ENCODE measurements around the gene OXSR1.
"Not testable (repeated sequence)": the region's sequence is repeated elsewhere in the genome, so short reads cannot be mapped to it uniquely, and the experiment has no call there.

OXSR1 gene

DNA sequence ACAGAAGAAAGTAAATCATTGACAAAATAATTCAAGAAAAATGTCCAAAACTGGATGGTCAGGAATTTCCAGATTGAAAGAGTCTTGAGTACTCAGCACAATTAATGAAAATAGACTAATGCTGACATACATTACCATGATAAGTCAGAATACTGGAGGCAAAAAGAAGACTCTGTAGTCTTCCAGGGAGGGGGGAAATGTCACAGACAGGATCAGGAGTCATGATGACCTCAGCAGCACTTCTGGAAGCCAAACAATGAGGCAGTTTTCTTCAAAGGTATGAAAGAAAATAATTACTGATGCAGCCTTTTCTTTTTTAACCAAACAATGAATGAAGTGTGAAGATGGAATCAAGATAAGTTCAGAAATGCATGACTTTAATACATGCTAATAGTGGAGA is 70.1 kb downstream of the OXSR1 start:
- DNase-seq: no peak

DNA sequence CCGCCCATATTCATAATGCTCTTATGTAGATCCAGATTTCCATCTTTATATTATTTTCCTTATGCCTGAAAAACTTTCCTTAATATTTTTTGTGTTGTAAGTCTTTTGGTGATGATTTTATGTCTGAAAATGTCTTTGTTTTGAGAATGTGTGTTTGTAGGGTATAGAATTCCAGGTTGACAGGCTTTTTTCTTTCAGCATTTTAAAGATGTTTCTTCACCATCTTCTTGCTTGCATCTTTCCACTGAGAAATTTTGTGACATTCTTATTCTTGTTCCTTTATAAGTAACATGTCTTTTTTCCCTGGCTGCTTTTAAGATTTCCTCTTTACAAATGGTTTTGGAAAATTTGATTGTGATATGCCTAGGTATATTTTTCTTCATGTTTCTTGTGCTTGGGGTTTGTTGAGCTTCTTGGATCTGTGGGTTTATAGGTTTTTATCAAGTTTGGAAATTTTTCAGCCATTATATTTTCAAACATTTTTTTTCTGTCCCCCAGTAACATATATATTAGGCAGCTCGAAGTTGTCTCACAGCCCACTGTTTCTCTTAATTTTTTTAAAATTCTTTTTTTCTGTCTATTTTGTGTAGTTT is 73.2 kb downstream of the OXSR1 start:
- DNase-seq: no peak

DNA sequence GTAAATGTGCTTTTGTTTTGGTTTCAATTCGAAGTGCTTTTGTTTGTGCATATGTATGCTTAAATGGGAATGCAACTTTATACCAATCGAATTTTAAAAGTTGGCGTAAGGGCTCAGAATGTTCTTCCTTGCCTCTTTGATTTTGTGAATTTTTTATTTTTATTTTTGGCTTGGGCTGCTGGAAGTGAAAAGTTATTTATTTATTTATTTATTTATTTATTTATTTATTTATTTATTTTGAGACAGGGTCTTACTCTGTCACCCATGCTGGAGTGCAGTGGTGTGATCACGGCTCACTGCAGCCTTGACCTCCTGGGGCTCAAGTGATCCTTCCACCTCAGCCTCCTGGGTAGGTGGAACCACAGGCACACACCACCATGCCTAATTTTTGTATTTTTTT is 77.5 kb downstream of the OXSR1 start:
- not testable (repeated sequence) for DNase-seq

DNA sequence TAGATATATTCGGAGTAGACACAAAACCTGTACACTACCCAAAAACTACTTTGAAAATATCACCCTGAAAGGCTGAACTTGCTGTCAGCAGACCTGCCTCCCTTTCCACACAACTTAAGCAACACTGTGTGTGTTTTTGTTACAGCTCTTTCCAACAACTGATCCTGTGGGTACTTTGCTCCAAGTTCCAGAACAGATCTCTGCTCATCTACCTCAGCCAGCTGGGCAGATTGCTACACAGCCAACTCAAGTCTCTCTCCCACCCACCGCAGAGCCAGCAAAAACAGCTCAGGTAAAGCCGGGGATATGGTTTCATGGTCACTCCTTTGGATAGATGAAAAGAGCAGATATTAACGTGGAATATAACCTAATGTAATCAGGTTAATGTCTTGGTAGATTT is 80.6 kb downstream of the OXSR1 start:
- no peak for DNase-seq

DNA sequence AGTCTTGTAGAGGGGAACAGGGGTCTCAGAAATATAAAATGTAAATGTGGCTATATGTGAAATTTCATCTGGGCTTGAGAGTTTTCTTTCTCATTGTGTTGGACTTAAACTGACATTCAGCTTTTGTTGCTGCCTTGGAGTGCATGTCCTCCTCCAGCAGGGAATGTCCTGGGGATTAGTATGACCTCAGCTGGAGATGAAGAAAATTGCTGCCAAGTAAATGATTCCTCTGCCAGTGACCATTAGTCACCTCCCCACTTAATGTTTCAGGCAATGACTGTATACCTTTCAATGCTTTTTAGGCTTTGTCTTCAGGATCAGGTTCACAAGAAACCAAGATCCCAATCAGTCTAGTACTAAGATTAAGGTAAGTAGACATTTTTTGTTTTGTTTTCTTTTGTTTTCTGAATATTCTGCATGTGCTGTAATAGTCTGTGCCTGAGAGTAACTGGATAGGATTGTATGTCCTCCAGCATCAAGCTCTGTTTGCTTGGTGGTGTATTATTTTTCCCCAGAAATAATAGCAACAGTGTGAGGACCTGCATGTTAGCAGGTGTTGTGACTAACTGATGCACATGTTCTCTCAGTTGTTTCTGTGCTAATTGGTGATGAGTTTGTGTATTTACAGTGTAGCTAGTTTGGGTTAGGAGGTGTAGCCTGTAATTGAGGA is 82.2 kb downstream of the OXSR1 start:
- DNase-seq: no peak

DNA sequence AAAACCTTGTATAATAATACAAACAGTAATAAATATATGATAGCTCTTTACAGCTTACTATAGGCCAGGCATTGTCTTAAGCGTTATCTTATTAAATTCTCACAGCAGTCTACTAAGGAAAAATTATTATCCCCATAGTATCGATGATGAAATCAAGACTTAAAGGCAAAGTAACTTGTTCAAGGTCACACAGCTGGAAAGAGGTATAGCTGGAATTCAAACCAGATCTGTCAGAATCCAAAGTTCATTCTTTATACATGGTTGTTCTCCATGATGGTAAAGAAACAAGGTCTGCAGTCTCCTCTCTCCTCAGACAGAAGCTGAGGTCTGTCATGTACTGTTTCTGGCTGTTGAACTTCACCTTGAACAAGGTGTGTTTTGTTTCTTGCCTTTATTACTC is 84.9 kb downstream of the OXSR1 start:
- DNase-seq: no peak

DNA sequence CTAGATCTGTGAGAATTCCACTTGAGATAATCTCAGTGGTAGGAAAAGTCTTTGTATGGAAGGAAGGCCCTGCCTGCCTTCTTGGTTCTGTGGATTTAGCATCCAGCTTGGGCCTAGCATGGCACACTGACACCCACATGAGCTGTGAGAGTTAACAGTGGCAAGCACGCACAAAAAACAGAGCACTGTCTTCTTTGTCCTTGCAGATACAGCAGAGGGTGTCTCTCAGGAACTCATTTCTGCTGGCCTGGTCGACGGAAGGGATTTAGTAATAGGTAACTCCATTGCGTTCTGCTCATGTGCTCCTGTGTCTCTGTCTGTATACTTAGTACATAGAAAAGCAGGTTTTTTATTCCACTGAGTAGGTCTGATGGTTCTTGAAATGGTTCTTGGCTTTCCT is 85.9 kb downstream of the OXSR1 start:
- no peak for DNase-seq

DNA sequence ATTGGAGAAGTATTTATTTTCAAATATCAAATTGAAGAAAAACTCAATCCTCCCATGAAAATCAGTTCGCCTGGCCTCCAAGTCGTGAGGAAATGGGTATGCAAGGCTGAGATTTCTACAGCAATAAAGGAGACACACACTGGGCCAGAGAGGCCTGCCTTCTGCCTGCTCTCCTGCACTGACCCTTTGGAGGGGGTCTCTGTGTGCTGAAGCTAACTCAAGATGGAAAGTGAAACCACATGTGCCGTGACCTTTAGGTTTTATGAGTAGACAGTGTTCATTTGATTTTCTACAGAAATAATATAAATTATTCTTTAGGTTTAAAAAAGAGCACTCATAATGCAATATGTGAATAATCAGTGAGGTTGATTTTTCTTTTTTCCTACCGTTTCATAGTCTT is 88.4 kb downstream of the OXSR1 start:
- DNase-seq: no peak

DNA sequence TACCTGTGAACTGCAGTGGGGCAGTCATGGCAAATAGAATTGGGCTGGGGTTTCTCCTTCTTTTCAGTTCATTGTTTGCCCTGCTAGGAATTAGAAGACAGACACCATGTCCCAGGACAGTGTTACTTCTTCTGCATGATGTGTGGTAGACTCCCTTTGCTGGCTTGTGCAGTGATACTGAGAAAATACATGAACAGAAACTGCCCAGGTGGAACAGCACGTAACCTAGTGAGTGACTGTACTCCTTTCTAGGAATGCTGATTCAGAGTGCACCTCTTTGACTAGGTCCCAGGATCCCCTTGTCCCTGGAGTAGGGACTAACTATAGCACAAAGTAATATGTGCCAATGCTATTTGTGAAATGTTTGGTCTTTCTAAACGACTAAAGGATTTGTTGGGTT is 89.5 kb downstream of the OXSR1 start:
- DNase-seq: no peak

DNA sequence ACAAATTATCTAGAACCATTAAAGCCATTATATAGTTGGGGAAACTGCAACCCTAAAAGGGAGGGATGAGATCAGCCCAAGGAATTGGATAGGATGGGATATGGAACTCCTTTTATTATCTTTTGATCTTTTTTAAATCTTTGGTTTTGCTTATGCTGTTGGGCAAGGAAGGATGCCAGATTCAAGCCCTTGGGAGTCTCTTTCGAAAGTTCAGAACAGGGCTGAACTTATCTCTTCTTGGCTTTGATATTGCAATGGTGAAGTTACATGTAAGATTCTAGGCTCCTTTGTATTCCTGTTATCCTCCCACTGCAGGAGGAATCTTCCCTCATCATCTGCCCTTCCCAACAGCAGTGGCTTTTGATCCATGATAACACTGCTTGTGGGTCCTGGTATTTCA is 90.3 kb downstream of the OXSR1 start:
- no peak for DNase-seq

DNA sequence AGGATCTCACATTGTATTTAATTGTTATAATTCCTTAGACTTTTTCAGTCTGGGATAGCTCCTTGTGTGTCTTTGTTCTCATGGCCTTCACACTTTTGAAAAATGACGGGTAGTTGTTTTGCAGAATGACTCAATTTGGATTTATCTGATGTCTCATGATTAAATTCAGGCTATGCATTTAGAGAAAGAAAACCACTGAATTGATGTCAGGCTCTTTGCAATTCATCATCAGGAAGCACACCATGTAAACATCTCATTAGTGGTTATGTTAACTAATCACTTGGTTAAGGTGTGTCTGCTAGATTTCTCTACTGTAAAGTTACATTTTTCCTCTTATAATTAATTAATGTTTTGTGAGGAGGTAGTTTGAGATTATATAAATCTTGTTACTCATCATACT is 92.2 kb downstream of the OXSR1 start:
- no peak for DNase-seq

DNA sequence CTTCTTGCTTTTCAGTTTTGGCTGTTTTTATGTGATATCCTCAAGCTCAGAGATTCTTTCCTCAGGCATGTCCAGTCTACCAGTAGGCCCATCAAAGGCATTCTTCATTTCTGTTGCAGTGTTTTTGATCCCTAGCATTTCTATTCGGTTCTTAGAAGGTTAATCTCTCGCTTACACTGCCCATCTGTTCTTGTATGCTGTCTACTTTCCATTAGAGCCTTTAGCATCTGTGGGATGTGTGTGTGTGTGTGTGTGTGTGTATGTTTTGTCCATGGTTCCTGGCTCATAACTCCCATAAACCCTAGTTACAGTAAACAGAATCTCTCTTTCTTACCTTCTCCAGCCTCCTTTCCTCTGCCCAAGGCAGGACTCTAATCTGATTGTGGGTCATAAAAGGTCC is 95.1 kb downstream of the OXSR1 start:
- DNase-seq: no peak

DNA sequence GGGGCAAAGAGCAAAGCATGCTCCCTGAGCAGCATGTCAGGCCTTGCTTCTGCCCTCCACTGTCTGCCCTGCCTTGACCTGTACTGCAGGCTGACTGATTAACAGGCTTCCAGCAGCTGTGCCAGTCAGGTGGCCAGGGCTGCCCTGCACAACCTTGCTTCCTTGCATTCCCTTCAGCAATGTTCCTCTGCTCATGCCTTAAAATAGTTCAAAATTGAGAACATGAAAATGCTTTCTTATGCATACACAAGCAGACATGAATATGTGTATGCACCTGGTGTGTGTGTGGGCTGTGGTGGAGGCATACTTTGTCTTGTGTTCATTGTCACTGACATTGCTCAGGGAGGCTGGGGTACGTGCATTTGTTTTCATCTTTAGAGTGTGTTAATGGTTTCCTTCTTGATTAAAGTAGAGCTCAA is 99.0 kb downstream of the OXSR1 start:
- no peak for DNase-seq

DNA sequence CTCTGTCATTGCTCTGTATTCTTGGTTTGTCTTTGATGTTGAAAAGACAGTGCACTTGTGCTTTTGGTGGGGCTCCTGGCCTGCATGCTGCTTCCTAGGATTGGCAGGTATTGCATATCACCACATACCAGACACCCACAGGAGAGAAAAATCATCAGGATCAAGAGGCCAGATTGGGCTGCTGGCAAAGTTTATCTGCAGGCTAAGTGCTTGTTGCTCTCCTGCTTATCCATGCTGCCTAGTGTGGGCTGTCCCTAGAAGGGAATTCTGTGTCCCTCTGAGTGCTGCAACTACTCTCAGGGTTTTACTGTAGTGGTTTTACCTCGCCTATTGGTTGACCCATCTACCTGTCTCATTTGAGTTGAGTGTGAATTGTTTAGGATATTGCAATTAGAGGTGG is 99.4 kb downstream of the OXSR1 start:
- no peak for DNase-seq

DNA sequence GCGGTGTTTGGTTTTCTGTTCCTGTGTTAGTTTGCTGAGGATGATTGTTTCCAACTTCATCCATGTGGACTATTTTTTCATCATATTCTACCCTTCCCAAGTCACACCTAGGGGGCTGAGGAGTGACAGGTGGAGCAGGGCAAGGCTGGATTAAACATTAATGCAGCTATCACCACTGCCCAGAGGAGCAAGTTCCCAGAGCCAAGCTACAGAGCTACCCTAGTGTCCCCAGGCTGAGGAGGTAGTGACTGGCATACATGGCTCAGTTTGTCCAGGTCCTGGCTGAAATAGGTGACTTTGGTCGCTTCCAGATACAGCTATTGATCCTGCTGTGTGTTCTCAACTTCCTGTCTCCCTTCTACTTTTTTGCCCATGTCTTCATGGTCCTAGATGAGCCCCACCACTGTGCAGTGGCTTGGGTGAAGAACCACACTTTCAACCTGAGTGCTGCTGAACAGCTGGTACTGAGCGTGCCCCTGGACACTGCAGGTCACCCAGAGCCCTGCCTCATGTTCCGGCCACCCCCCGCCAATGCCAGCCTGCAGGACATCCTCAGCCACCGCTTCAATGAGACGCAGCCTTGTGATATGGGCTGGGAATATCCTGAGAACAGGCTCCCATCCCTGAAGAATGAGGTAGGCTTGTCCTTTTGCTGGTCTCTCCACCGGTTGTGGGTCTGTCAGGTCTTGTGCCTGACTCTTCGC is 100.4 kb downstream of the OXSR1 start, which contains the start of gene SLC22A13:
TSS of gene SLC22A13 (plus strand) at position 209 of the 704 bp plus-strand sequence. CDS start at position 258, 49 bp downstream.
- DNase-seq: no peak

DNA sequence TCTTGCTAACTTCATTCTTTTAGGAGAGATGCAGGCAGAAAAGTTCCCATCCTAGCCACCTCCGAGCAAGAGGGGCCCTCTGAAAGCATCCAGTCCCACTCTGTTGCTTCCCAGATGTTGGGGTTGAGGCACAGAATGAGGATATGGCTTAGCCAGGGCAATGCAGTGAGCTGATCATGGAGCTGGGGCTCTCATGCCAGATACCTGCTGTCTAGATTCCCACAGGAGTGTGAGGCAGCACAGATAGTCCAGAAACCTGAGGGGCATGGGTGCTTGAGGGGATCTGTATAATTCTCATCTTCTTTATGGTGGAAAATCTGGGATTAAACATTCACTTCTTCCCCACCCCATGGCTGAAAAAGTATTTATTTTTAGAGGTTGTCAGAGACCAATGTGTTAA is 101.5 kb downstream of the OXSR1 start:
- no peak for DNase-seq

DNA sequence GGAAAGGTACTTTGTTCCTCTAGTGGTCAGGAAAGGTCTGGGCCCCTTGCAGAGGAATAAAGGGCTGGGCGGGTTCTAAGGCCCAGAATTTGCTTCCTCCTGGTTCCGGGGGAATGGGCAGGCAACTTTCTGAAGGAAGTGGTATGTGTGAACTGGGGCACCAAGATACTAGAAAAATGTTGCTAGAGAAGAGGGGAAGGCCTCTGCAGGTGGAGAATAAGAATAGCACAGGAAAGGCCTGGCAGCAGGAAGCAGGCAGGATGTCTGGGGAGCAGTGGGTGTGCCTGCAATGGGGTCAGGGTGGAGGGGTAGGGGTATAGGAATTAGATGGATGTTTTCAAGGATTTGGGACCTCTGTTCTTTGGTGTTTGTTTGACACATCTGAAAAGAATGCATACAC is 102.3 kb downstream of the OXSR1 start:
- no peak for DNase-seq

DNA sequence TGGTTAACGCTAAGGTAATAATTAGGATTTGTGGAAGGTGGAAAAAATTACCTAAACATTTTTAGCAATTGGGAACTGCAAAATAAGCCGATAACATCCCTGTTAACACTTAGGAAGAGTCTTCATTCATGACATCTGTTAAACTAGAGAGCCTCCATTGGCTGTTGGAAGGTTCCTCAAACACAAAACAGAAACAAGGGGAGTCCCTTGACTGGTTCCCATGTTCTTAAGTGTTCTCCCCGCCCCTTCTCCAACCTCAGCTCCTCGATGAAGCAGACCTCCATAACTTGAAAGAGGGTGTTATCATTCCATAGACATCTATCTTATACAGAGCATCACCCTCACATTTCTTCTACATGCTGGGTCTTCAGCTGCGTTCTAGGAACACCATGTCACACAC is 102.8 kb downstream of the OXSR1 start:
- no peak for DNase-seq

DNA sequence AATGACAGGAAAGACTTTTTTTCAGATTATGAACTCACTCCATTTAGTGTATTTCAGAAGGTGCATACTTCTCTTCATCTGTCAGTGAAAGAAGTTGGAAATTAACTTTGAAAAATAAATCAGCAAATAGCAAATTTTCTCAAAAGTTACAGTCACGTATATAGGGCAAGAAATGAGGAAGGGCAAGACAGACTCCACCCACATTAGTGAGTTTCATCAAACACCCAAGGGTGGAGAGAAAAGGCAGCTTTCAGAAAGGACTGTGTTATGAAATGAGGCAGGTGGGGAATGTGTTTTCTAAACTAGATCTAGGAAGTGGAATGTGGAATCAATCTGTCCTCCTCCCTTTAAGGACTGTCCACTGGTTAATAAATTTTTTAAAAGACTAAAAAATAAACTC is 103.2 kb downstream of the OXSR1 start:
- DNase-seq: no peak

DNA sequence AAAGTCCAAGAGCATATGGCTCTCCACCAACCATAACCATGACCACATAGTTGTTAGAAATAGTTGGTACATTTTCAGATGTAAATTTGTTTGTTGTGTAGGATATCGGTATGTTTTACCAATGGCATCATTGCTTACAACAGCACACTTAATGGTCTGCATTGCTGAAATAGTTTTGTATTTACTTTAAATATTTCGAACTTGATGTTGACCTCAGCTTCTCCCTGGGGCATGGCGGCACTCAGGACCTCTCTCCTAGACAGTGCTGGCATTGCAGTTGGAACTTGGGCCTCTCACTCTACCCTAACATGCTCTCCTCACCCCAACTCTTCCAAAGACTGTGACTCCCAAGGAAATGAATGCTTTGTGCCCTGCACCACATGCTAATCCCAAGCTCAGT is 105.3 kb downstream of the OXSR1 start:
- no peak for DNase-seq

DNA sequence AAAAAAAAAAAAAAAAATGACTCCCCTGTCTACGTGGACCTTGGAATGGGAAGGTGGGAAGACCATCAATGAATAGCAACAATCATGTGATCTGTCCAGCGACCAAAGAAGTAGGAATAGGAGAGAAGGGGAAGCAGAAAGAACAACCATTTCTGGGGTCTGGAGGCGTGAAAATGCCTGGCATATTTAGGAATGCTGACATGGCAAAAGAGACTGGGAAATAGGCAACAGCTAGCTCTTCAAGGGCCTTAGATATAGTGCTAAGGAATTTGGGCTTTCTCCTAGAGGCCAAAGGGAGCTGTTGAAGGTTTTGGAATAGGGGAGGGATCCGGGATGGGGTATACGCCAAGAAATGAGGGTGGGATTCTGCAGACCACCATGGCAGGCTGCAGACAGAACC is 106.2 kb downstream of the OXSR1 start:
- no peak for DNase-seq

DNA sequence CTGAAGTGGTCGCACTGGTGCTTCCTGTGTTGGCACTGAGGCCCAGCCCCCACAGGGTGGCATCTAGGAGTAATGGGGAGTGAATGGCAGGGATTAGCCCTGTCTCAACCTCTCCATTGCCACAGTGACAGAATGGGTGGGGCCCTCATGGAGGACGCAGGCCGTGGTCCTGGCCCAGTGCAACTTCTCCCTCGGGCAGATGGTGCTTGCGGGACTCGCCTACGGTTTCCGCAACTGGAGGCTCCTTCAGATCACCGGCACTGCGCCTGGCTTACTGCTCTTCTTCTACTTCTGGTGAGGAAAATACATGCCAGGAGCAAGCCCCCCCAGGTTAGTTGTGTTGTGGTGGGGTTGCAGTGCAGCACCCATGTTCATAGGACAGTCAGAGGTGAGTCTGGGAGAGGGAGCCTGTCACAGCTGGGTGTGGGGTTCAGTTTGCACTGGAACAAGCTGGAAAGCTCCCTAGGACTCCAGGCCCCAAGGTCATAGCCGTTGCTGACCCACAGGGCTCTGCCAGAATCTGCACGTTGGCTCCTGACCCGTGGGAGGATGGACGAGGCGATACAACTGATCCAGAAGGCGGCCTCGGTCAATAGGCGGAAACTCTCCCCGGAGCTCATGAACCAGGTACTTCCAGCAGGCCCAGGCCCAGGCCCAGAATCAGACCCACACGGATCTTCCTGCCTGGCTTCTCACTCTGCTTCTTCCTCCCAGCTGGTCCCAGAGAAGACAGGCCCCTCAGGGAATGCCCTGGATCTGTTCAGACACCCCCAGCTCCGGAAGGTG is 109.7 kb downstream of the OXSR1 start:
- DNase-seq: no peak

DNA sequence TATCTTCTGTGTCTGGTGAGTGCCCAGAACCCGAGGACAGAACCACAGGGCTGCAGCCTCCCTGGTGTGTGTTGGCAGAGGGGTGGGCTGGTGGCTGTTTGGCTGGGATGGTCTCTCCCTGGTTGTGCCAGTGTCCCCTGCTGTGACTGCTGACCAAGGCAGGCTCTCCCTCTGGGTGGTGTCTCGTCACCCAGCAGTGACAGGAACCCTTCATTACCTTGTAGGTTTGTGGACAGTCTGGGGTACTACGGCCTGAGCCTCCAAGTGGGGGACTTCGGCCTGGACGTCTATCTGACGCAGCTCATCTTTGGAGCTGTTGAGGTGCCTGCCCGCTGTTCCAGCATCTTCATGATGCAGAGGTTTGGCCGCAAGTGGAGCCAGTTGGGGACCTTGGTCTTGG is 110.3 kb downstream of the OXSR1 start:
- DNase-seq: no peak

Measured in NK-92 treated with Interleukin-12 subunit alpha and Interleukin-12 subunit beta, amount 100 ng/mL, for 24 hours (cell line).